ENCODE data around the gene GRAMD4. TPM values are rescaled to one million over a fixed set of nuclear protein-coding genes. Genes with fewer than 3 reads are reported as not detected.
"Not testable (repeated sequence)": the region's sequence is repeated elsewhere in the genome, so short reads cannot be mapped to it uniquely, and the experiment has no call there.

GRAMD4 gene
- total and polyA plus RNA-seq, 4 donors, result 16.3 to 67.7 (median 21.2) TPM

GRCh38 chr22:46639843-46640242, 19.7 kb downstream of the GRAMD4 start:
- H3K36me3 ChIP-seq (ENCODE audit: control insufficient read depth in 4 of 4, insufficient read depth in 4 of 4, low read length in 4 of 4), result peaks cover 0 to 10% (median 2%) of the 10 kb centered on the region in 4 donors
- DNase-seq (no peak), ATAC-seq (ENCODE audit: insufficient read depth, low FRiP score) (no peak)
- peaks cover 0 to 3% (median 0%) of the 10 kb centered on the region in 4 donors for H3K9me3 ChIP-seq (ENCODE audit: control insufficient read depth in 4 of 4, insufficient read depth in 3 of 4, low read length in 3 of 4)
- H3K27ac ChIP-seq (ENCODE audit: low read depth in 1 of 2, low read length in 1 of 2), result no peak overlapping the region
- H3K9ac ChIP-seq (ENCODE audit: insufficient read depth in 1 of 2, low read length in 2 of 2), result no peak overlapping the region
- H3K4me3 ChIP-seq, result no peak overlapping the region
- no peaks in the 10 kb centered on the region for H3K27me3 ChIP-seq (ENCODE audit: control insufficient read depth in 3 of 3, insufficient read depth in 3 of 3, low read length in 2 of 3)
- H3K4me1 ChIP-seq (ENCODE audit: control insufficient read depth in 5 of 5, insufficient read depth in 5 of 5, low read length in 5 of 5), result peaks cover 7 to 26% (median 16%) of the 10 kb centered on the region in 5 donors
- 95 to 96% methylated on average over 11 of the region's 11 CpGs for WGBS, 2 donors
- TF ChIP-seq, protein P1, sequence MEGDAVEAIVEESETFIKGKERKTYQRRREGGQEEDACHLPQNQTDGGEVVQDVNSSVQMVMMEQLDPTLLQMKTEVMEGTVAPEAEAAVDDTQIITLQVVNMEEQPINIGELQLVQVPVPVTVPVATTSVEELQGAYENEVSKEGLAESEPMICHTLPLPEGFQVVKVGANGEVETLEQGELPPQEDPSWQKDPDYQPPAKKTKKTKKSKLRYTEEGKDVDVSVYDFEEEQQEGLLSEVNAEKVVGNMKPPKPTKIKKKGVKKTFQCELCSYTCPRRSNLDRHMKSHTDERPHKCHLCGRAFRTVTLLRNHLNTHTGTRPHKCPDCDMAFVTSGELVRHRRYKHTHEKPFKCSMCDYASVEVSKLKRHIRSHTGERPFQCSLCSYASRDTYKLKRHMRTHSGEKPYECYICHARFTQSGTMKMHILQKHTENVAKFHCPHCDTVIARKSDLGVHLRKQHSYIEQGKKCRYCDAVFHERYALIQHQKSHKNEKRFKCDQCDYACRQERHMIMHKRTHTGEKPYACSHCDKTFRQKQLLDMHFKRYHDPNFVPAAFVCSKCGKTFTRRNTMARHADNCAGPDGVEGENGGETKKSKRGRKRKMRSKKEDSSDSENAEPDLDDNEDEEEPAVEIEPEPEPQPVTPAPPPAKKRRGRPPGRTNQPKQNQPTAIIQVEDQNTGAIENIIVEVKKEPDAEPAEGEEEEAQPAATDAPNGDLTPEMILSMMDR (IDR thresholded peaks at IDR 0.05; ENCODE audit: control extremely low read depth, extremely low read depth), result no peak

DNA sequence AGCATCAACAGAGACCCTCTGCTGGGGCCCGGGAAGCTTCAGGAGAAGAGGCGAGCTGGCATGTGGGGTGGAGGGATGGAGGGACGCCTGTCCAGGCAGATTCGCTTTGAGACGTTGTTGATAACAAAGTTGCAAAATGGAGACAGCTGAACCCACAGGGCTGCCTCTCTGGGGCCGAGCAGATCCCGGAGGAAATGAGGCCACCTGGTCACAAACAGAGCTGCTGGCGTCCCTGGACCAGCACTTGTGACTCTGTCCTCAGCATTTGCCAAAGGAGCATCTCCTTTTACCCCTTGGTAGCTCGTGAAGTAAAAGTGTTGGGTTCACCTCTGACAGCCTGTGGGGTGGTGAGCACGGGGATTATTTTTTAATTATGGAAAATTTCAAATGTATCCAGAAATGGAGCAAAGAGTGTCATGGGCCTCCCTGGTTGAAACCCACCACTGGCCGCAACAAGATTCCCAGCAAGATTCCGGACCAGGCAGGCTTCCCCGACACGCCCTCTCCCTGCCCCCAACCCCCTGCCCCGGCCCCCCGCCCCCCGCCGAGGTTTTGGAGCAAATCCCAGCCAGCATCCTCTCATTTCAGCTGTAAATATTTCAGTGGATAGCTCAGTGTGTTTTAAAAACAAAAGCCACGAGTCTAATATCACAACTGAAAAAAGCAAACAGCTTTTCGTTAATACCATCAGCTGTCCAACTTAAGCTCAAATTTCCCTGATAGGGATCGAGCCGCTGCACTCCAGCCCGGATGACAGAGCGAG, 20.3 kb downstream of the GRAMD4 start:
- Histone ChIP-seq H3K27me3 (ENCODE audit: control insufficient read depth in 3 of 3, insufficient read depth in 3 of 3, low read length in 2 of 3) (no peaks in the 10 kb centered on the region), H3K9ac (ENCODE audit: insufficient read depth in 1 of 2, low read length in 2 of 2) (no peak overlapping the region), H3K4me3 (no peak overlapping the region), H3K36me3 (ENCODE audit: control insufficient read depth in 4 of 4, insufficient read depth in 4 of 4, low read length in 4 of 4) (peaks cover 0 to 10% (median 2%) of the 10 kb centered on the region in 4 donors), H3K4me1 (ENCODE audit: control insufficient read depth in 5 of 5, insufficient read depth in 5 of 5, low read length in 5 of 5) (peaks cover 3 to 26% (median 16%) of the 10 kb centered on the region in 5 donors), H3K9me3 (ENCODE audit: control insufficient read depth in 4 of 4, insufficient read depth in 3 of 4, low read length in 3 of 4) (peaks cover 0 to 3% (median 0%) of the 10 kb centered on the region in 4 donors), H3K27ac (ENCODE audit: low read depth in 1 of 2, low read length in 1 of 2) (no peak overlapping the region)
- WGBS, 2 donors, result 74 to 83% methylated on average over 24 of the region's 24 CpGs
- TF ChIP-seq, protein P1 (IDR thresholded peaks at IDR 0.05; ENCODE audit: control extremely low read depth, extremely low read depth), result no peak
- DNase-seq (peak; percentile 68 to 79 (median 71)), ATAC-seq (ENCODE audit: insufficient read depth, low FRiP score) (no peak)

- TF ChIP-seq, protein P1 (IDR thresholded peaks at IDR 0.05; ENCODE audit: control extremely low read depth, extremely low read depth), result no peak
- Histone ChIP-seq H3K36me3 (ENCODE audit: control insufficient read depth in 4 of 4, insufficient read depth in 4 of 4, low read length in 4 of 4) (peaks cover 0 to 10% (median 2%) of the 10 kb centered on the region in 4 donors), H3K27ac (ENCODE audit: low read depth in 1 of 2, low read length in 1 of 2) (no peak overlapping the region), H3K9ac (ENCODE audit: insufficient read depth in 1 of 2, low read length in 2 of 2) (no peak overlapping the region), H3K4me3 (no peak overlapping the region), H3K27me3 (ENCODE audit: control insufficient read depth in 3 of 3, insufficient read depth in 3 of 3, low read length in 2 of 3) (no peaks in the 10 kb centered on the region), H3K4me1 (ENCODE audit: control insufficient read depth in 5 of 5, insufficient read depth in 5 of 5, low read length in 5 of 5) (peaks cover 7 to 26% (median 16%) of the 10 kb centered on the region in 5 donors), H3K9me3 (ENCODE audit: control insufficient read depth in 4 of 4, insufficient read depth in 3 of 4, low read length in 3 of 4) (peaks cover 0 to 3% (median 0%) of the 10 kb centered on the region in 4 donors)
- DNase-seq, result peak; percentile 48 to 75 (median 74)
- 85% methylated on average over 7 of the region's 7 CpGs for WGBS, 2 donors
- no peak for ATAC-seq (ENCODE audit: insufficient read depth, low FRiP score)
Observed at GRCh38 chr22:46641811-46642266, 21.7 kb downstream of the GRAMD4 start.

DNA sequence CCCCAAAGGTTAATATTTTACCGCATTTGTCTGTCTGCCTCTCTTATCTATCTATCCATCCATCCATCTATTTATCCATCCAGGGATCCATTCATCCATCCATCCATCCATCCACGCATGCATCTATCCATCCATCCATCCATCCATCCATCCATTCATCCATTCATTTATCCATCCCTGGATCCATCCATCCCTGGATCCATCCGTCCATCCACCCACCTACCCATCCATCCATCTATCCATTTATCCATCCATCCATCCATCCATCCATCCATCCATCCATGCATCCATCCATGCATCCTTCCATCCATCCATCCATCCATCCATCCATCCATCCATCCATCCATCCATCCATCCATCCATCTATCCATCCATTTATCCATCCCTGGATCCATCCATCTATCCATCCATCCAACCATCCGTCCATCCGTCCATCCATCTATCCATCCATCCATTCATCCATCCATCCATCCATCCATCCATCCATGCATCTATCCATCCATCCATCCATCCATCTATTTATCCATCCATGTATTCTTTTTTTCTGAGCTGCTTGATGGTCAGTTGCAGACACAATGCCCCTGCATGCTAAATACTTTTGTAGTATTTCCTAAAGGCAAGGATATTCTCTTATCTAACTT, 22.8 kb downstream of the GRAMD4 start:
- not testable (repeated sequence) for DNase-seq; H3K27ac ChIP-seq (ENCODE audit: low read depth in 1 of 2, low read length in 1 of 2); H3K9me3 ChIP-seq (ENCODE audit: control insufficient read depth in 4 of 4, insufficient read depth in 3 of 4, low read length in 3 of 4); ATAC-seq (ENCODE audit: insufficient read depth, low FRiP score); H3K9ac ChIP-seq (ENCODE audit: insufficient read depth in 1 of 2, low read length in 2 of 2); H3K36me3 ChIP-seq (ENCODE audit: control insufficient read depth in 4 of 4, insufficient read depth in 4 of 4, low read length in 4 of 4); H3K27me3 ChIP-seq (ENCODE audit: control insufficient read depth in 3 of 3, insufficient read depth in 3 of 3, low read length in 2 of 3); H3K4me3 ChIP-seq
- peaks cover 8 to 26% (median 16%) of the 10 kb centered on the region in 5 donors for H3K4me1 ChIP-seq (ENCODE audit: control insufficient read depth in 5 of 5, insufficient read depth in 5 of 5, low read length in 5 of 5)
- WGBS, 2 donors, result 92% methylated on average over 5 of the region's 5 CpGs

Measured in lung (tissue), 12 donors.